GM12875 (cell line): Measurements from ENCODE around the gene RBL1.
"Not testable (repeated sequence)": the region's sequence is repeated elsewhere in the genome, so short reads cannot be mapped to it uniquely, and the experiment has no call there.

Source experiments
- H3K4me3 ChIP-seq: one replicate; pipeline ENCODE4 v1.5.1; 2011; ENCODE audit warnings: low read depth, low read length, control low read depth
- CTCF ChIP-seq: IDR thresholded peaks from 2 replicates; pipeline ENCODE4 v1.5.1; 2011; ENCODE audit warnings: low read depth, mild to moderate bottlenecking, control low read depth, inconsistent platforms, low read length, moderate library complexity, borderline replicate concordance; ENCODE audit not compliant: insufficient read depth

RBL1 gene

DNA sequence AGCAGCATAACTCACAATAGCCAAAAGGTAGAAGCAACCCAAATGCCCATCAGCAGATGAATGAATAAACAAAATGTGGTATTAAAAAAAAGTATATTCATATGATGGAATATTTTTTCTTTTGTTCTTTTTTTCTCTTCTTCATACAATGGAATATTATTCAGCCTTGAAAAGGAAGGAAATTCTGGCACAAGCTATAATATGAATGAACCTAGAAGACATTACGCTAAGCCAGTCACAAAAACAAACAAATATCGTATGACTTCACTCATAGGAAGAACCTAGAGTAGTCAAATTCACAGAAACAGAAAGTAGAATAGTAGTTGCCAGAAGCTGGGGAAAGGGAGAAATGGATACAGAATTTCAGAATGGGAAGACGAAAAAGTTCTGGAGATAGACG is 63.7 kb downstream of the RBL1 start:
- TF ChIP-seq CTCF: no peak
- H3K4me3 ChIP-seq: no peak overlapping the region

DNA sequence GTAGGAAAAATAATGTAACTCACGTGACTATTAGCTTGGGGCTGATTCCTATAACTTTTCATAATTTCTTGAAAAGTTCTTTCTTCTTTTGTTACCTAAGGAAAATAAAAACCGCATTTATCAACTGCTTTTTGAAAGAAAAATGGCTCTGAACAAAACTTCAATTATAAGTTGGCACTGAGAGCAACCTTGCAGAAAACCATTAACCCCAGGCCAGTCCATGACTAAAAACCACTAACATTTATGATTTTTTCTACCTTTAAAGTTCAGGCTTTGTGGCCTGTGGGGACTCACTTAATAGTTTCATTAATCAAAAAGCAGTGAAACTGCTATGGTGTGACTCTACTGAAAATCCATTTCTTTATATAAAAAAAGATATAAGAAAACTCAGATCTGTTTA is 75.2 kb downstream of the RBL1 start:
- no peak for TF ChIP-seq CTCF
- H3K4me3 ChIP-seq: no peak overlapping the region

- H3K4me3 ChIP-seq: not testable (repeated sequence)
These were observed 83.2 kb downstream of the RBL1 start for GRCh38 chr20:37012631-37013030.

GRCh38 chr20:37011858-37012257 is 83.9 kb downstream of the RBL1 start:
- not testable (repeated sequence) for H3K4me3 ChIP-seq

GRCh38 chr20:37011147-37011546 is 84.7 kb downstream of the RBL1 start:
- H3K4me3 ChIP-seq: no peak overlapping the region
- TF ChIP-seq CTCF: no peak

GRCh38 chr20:37007898-37008649 is 87.7 kb downstream of the RBL1 start:
- no peak overlapping the region for H3K4me3 ChIP-seq

GRCh38 chr20:37005062-37005942 is 90.5 kb downstream of the RBL1 start:
- not testable (repeated sequence) for H3K4me3 ChIP-seq

More at GRCh38 chr20:37007898-37008649, 87.7 kb downstream of the RBL1 start:
- 0 out of 2 replicates have a peak, but pooled peaks have one; percentile 14 for TF ChIP-seq CTCF

- not testable (repeated sequence) for H3K4me3 ChIP-seq
These were observed 94.2 kb downstream of the RBL1 start for GRCh38 chr20:37001634-37002033.

- not testable (repeated sequence) for H3K4me3 ChIP-seq
These were observed 95.6 kb downstream of the RBL1 start for GRCh38 chr20:37000171-37000570.

DNA sequence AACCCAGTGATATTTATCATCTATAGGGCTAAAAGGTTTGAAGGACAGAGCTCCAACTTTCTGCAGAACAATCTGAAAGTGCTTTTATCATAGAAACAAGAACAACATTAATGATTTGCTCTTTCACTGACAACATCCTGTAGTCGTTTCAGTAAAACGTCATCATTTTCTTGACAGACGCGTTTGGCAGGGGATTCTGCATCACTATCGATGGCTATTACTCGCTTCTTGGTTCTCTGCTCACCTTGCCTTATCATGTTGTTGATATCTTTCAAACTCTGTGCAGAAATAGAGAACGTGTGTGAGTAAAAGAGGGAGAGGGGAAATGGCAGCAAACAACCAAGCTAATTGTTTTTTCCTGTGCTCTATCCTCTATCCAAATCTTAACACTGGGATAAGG is 97.1 kb downstream of the RBL1 start:
- H3K4me3 ChIP-seq: no peak overlapping the region
- TF ChIP-seq CTCF: no peak
